Caco-2 (cell line): ENCODE results near the gene ST6GALNAC6. TPM values are rescaled to one million over a fixed set of nuclear protein-coding genes. Genes with fewer than 3 reads are reported as not detected.

ENCODE experiments used
- BruUV-seq: library from RNA; stranded (reverse); fragments of 400-500 nt; replicated peaks from 2 replicates; lab custom pipeline; 2021; lab: Mats Ljungman, UMichigan
- CTCF ChIA-PET: fragments of 300-600 bp; sonication (Branson Sonifier 250); formaldehyde crosslinking; loops from one replicate; lab custom pipeline; 2022; ENCODE audit warnings: antibody characterized with exemption; lab: Charles Lee
- POLR2A ChIA-PET: fragments of 300-600 bp; sonication (Branson Sonifier 250); formaldehyde crosslinking; loops from one replicate; lab custom pipeline; 2022; ENCODE audit warnings: antibody characterized with exemption; lab: Charles Lee
- DNase-seq, 2 experiments: peaks; one replicate each; pipeline versions ENCODE4 v3.0.0 to v3.0.0-alpha.2; 2020 to 2022
- H3K27me3 ChIP-seq: replicated peaks from 2 replicates; pipeline ENCODE4 v1.6.0; 2011; ENCODE audit warnings: low read length; ENCODE audit not compliant: control insufficient read depth, insufficient read depth
- H3K36me3 ChIP-seq: 2 replicates; pipeline ENCODE4 v1.5.1; 2011; ENCODE audit warnings: low read length; ENCODE audit not compliant: control insufficient read depth, insufficient read depth
- H3K4me1 ChIP-seq: fragments of 250-450 bp; sonication (Bioruptor Pico); 2 replicates; pipeline ENCODE4 v1.5.1; 2020; ENCODE audit warnings: mild to moderate bottlenecking
- H3K4me3 ChIP-seq: 2 replicates; pipeline ENCODE4 v1.5.1; 2011; ENCODE audit warnings: low read depth, mild to moderate bottlenecking, control low read depth, low read length
- H3K9me3 ChIP-seq: fragments of 250-450 bp; sonication (Bioruptor Pico); 2 replicates; pipeline ENCODE4 v1.5.1; 2020; ENCODE audit warnings: mild to moderate bottlenecking, moderate library complexity
- H3K27ac Mint-ChIP-seq: one replicate; pipeline ENCODE4 v1.8.0; 2022; ENCODE audit warnings: mixed read lengths; ENCODE audit not compliant: unreplicated experiment
- H3K27me3 Mint-ChIP-seq: one replicate; pipeline ENCODE4 v1.8.0; 2022; ENCODE audit warnings: mixed read lengths; ENCODE audit not compliant: insufficient read depth, unreplicated experiment
- H3K36me3 Mint-ChIP-seq: one replicate; pipeline ENCODE4 v1.8.0; 2022; ENCODE audit warnings: mild to moderate bottlenecking, mixed read lengths; ENCODE audit not compliant: insufficient read depth, unreplicated experiment
- H3K4me1 Mint-ChIP-seq: one replicate; pipeline ENCODE4 v1.8.0; 2022; ENCODE audit warnings: low read depth, mixed read lengths; ENCODE audit not compliant: unreplicated experiment
- H3K4me3 Mint-ChIP-seq: one replicate; pipeline ENCODE4 v1.8.0; 2022; ENCODE audit warnings: mild to moderate bottlenecking, moderate library complexity, mixed read lengths; ENCODE audit not compliant: unreplicated experiment
- H3K9me3 Mint-ChIP-seq: one replicate; pipeline ENCODE4 v1.8.0; 2022; ENCODE audit warnings: mixed read lengths; ENCODE audit not compliant: unreplicated experiment
- CTCF ChIP-seq, 2 experiments: fragments of 200-600 bp in 1 of 2; IDR thresholded peaks; 1 replicate in 1 of 2; 2 replicates in 1 of 2; pipeline versions ENCODE4 v1.5.1 to v1.8.0; 2011 to 2022; ENCODE audit warnings: antibody characterized with exemption in 1 of 2, control low read depth in 1 of 2, inconsistent platforms in 1 of 2, low read depth in 1 of 2, low read length in 1 of 2, mild to moderate bottlenecking in 1 of 2, moderate library complexity in 1 of 2; ENCODE audit not compliant: insufficient read depth in 1 of 2, severe bottlenecking in 1 of 2, unreplicated experiment in 1 of 2
- intact Hi-C: fragments of 100-400 bp; cut with micrococcal nuclease; formaldehyde crosslinking; loops from one replicate; pipeline ENCODE4 v1.10.0; 2022; ENCODE audit not compliant: unreplicated experiment
- total RNA-seq: library from RNA; stranded (reverse); gene quantifications from 2 replicates; pipeline ENCODE4 v1.2.3, GENCODE V29; 2022

The ST6GALNAC6 gene
- total RNA-seq, 1 experiment from 2014 or later = 20.7 TPM

- peaks cover 21% of the 10 kb centered on the region for H3K9me3 ChIP-seq
- ChIA-PET CTCF (no interaction called here), POLR2A (no interaction called here)
- H3K36me3 Mint-ChIP-seq = peaks cover 47% of the 10 kb centered on the region
- intact Hi-C loops = no loop called here
- no peak overlapping the region for H3K4me3 ChIP-seq
- H3K4me3 Mint-ChIP-seq = no peak overlapping the region
- H3K27me3 Mint-ChIP-seq = no peaks in the 10 kb centered on the region
- H3K4me1 Mint-ChIP-seq = peaks cover 7% of the 10 kb centered on the region
- peaks cover 25% of the 10 kb centered on the region for H3K9me3 Mint-ChIP-seq
- BruUV-seq = no TSS peak
- TF ChIP-seq CTCF (IDR thresholded peaks at IDR 0.05; ENCODE audit: insufficient read depth in 1 of 2, low read depth in 1 of 2, low read length in 1 of 2, severe bottlenecking in 1 of 2, unreplicated experiment in 1 of 2) = no peak
- no peak overlapping the region for H3K27ac Mint-ChIP-seq
- H3K36me3 ChIP-seq = peaks cover 26% of the 10 kb centered on the region
- no peaks in the 10 kb centered on the region for H3K4me1 ChIP-seq
- no peaks in the 10 kb centered on the region for H3K27me3 ChIP-seq
- no peak for DNase-seq
Measured at GRCh38 chr9:127890053-127890452, 9.3 kb downstream of the ST6GALNAC6 start.

- no peak overlapping the region for H3K27ac Mint-ChIP-seq
- no peak overlapping the region for H3K4me3 Mint-ChIP-seq
- no peaks in the 10 kb centered on the region for H3K27me3 ChIP-seq
- ChIA-PET POLR2A (no interaction called here), CTCF (no interaction called here)
- no peaks in the 10 kb centered on the region for H3K27me3 Mint-ChIP-seq
- no peak overlapping the region for H3K4me3 ChIP-seq
- no peak for DNase-seq
- TF ChIP-seq CTCF (IDR thresholded peaks at IDR 0.05; ENCODE audit: insufficient read depth in 1 of 2, low read depth in 1 of 2, low read length in 1 of 2, severe bottlenecking in 1 of 2, unreplicated experiment in 1 of 2) = peak in 1 of 2 experiments; percentile 14
- H3K9me3 Mint-ChIP-seq = peaks cover 10% of the 10 kb centered on the region
- peaks cover 29% of the 10 kb centered on the region for H3K36me3 Mint-ChIP-seq
- no peaks in the 10 kb centered on the region for H3K4me1 ChIP-seq
- intact Hi-C loops = no loop called here
- peaks cover 9% of the 10 kb centered on the region for H3K9me3 ChIP-seq
- H3K4me1 Mint-ChIP-seq = peaks cover 7% of the 10 kb centered on the region
- no TSS peak for BruUV-seq
- H3K36me3 ChIP-seq = peaks cover 6% of the 10 kb centered on the region
Measured at GRCh38 chr9:127887792-127888191, 11.6 kb downstream of the ST6GALNAC6 start.

- H3K4me1 Mint-ChIP-seq = peaks cover 4% of the 10 kb centered on the region
- Histone ChIP-seq H3K9me3 (no peaks in the 10 kb centered on the region), H3K4me1 (no peaks in the 10 kb centered on the region), H3K27me3 (no peaks in the 10 kb centered on the region), H3K36me3 (0 out of 2 replicates have a peak, but pooled peaks cover 3% of the 10 kb centered on the region), H3K4me3 (no peak overlapping the region)
- POLR2A ChIA-PET = no interaction called here
- CTCF ChIA-PET = no interaction called here
- H3K4me3 Mint-ChIP-seq = no peak overlapping the region
- H3K9me3 Mint-ChIP-seq = peaks cover 5% of the 10 kb centered on the region
- peaks cover 22% of the 10 kb centered on the region for H3K36me3 Mint-ChIP-seq
- BruUV-seq = no TSS peak
- no peak overlapping the region for H3K27ac Mint-ChIP-seq
- no peaks in the 10 kb centered on the region for H3K27me3 Mint-ChIP-seq
- no peak for DNase-seq
- intact Hi-C loops = no loop called here
- no peak for TF ChIP-seq CTCF (IDR thresholded peaks at IDR 0.05; ENCODE audit: insufficient read depth in 1 of 2, low read depth in 1 of 2, low read length in 1 of 2, severe bottlenecking in 1 of 2, unreplicated experiment in 1 of 2)
Measured at GRCh38 chr9:127886401-127886972, 12.9 kb downstream of the ST6GALNAC6 start.
